KOPT-K1 (cell line): ENCODE results near the gene GPR137C.

Experiments
- H3K27ac ChIP-seq: fragments of 200-600 bp; sonication (generic); 2 replicates; pipeline ENCODE4 v1.5.1; 2016; ENCODE audit warnings: antibody characterized with exemption, mild to moderate bottlenecking, low read depth, low read length; ENCODE audit not compliant: poor library complexity, severe bottlenecking
- H3K36me3 ChIP-seq: fragments of 200-600 bp; sonication (generic); 2 replicates; pipeline ENCODE4 v1.5.1; 2017; ENCODE audit warnings: antibody characterized with exemption, mild to moderate bottlenecking, low read length, moderate library complexity; ENCODE audit not compliant: insufficient read depth
- H3K9me3 ChIP-seq: fragments of 200-600 bp; sonication (generic); 2 replicates; pipeline ENCODE4 v1.5.1; 2017; ENCODE audit warnings: antibody characterized with exemption, low read length, mild to moderate bottlenecking; ENCODE audit not compliant: insufficient read depth, poor library complexity, severe bottlenecking

GPR137C gene, protein sequence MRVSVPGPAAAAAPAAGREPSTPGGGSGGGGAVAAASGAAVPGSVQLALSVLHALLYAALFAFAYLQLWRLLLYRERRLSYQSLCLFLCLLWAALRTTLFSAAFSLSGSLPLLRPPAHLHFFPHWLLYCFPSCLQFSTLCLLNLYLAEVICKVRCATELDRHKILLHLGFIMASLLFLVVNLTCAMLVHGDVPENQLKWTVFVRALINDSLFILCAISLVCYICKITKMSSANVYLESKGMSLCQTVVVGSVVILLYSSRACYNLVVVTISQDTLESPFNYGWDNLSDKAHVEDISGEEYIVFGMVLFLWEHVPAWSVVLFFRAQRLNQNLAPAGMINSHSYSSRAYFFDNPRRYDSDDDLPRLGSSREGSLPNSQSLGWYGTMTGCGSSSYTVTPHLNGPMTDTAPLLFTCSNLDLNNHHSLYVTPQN

DNA sequence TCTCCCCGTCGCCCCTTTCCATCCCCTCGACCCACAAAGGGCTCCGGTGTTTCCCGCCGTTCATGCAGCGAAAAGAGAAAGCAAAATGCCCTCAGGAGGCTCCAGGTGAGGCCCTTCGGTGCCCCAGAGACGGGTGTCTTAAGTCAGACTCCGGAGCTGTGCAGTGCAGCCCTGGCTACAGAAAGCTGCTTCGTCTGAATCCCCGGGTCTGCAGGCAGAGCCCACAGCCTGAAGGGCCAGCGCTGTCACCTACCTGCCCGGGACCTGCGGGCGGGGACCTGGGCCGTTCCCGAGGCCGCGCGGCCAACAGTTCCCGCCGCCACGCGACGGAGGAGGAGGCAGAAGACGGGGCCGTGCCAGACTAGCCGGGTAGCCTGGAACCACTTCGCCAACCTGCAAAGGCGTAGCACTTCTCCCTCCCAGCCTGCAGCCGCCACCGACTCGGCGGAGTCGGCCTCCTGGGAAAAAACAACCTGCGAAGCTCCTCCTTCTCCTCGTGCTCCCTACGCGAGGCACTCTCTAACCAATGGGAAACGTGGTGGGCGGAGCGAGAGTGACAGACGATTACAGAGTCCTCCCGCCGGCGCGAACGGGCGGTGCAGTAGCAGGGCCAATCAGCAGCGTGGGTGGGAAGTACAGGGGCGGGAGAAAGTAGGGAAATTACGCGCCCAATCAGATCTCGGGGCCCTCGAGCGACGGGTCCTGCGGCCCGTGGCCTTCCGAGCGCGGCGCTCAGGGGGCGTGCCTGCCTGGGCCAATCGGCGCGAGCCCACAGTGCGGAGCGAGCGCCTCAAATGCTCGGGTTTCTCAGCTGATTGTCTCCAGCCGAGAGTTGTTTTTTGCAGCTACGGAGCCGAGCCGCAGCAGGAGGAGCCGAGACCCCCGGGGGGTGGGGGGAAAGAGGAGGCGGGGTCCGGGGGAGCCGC is at the start of gene GPR137C, which contains the start of gene TXNDC16:
TSS of gene GPR137C (plus strand) at position 774 of the 926 bp plus-strand sequence. CDS start 312 bp downstream, outside the sequence.
TSS of gene TXNDC16 (minus strand) at position 443 of the 926 bp plus-strand sequence. CDS start 8,948 bp downstream, outside the sequence.
- H3K27ac ChIP-seq, result peak within 1 kb of the TSS; percentile 73

DNA sequence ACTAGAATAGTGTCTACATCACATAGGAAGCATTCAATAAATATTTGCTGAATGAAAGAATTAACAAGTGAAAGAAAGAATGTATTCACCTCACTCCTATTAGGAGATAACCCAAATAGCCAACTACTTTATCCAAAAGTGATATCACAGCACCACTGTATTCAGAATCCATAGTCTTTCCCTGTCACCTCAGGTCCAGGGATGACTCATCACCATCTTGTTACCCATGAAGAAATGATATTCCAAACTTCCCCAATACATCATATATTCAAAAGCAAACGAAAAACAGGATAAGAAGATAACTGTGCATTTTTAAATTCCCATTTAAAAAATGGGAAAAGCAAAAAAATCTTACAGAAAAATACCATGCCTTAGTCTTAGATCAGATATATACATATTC is 39.4 kb upstream of the GPR137C start:
- peaks cover 30% of the 10 kb centered on the region for H3K36me3 ChIP-seq
- H3K9me3 ChIP-seq, result no peaks in the 10 kb centered on the region
- no peak overlapping the region for H3K27ac ChIP-seq

More for the DNA sequence above, at the start of gene GPR137C, which contains the start of gene TXNDC16:
- no peaks in the 10 kb centered on the region for H3K9me3 ChIP-seq
- peaks cover 5% of the 10 kb centered on the region; the same call in 1 of the 2 replicates for H3K36me3 ChIP-seq

DNA sequence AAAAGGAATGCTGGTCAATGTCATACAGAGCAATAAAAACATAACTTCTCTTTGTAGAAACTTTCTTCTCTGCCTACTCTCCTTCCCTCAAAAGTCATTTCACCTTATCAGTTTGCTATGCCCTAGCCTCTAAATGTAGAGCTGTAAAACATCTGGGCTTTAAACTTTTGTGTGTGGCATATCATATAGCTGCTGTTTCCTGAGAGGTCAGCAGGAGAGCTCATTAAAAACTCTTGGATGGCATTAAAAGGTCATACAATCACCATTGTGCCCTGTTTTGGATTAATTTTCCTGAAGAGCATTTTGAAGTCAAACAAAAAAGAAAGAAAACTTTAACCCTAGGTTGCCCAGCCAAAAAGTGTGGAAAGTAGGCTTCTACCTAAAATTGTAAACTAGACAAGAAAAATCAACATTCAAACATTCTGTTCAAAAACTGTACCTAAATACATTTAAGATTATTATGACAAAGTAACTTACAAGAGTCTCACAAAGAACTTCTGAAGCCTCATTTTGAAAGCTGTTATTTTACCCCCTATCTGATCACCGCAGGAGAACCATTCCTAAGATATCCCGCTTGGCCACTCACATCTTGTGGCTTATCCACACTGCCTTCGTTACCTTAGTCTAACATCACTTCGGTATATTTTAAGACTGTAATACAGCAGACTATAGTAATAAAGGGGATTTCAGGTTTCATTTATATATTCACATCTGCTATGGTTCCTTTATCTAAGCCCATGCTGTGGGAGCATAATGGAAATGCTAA is 38.4 kb upstream of the GPR137C start:
- H3K27ac ChIP-seq, result no peak overlapping the region
- no peaks in the 10 kb centered on the region for H3K9me3 ChIP-seq
- peaks cover 33% of the 10 kb centered on the region for H3K36me3 ChIP-seq

DNA sequence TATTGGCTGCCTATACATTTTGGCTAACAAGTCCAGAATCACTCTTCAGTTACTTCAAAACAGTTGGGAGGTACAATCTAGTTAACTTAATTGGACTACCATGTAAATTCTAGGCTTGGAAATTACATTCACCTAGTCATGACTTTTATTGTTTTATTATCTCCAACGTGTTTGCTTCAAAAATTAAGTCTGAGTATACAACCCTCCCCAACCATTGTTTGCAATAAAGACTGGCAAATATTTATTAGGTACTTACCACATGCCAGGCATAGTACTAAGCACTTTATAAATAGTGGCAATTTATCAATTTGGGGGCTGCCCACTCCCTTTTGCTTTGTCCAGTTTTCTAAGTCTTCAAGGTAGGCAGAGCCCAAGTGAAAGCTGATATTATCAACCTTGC is 30.6 kb upstream of the GPR137C start:
- H3K27ac ChIP-seq, result no peak overlapping the region
- no peaks in the 10 kb centered on the region for H3K9me3 ChIP-seq
- H3K36me3 ChIP-seq, result peaks cover 18% of the 10 kb centered on the region; the same call in 1 of the 2 replicates

DNA sequence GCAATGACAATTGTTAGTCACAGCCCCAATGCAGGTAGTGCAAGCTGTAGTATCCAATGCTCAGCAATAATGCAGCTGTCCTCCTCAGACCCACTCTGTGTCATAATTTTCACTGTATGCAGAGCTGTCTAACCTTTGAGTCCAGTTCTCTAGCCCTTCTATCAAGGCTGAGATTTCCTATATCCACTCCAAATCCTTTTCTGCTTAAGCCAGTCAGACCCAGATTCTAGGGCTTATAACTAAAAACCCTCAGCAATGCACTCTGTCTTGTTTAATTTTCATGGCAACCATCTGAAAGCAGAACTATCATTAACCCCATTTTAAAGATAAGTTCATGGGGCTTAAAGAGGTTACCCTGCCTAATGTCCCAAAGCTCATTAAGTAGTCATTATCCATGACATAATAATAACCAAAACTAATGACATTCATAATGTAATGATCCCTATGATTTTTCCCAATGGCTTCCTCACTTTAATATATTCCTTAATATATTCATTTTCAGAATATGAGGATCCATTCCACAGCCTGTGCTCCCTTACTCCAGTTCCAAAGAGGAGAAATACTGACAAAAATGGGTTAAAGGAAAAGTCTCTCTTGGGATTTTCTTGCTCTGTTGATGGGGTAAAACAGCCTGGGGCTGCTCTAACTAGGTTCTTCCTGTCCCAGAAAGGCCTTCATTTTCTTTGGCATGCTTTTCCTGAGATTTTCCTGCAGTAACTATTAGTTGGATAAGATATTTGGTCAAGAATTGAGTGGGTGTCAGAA is 29.9 kb upstream of the GPR137C start:
- Histone ChIP-seq H3K9me3 (no peaks in the 10 kb centered on the region), H3K27ac (no peak overlapping the region), H3K36me3 (peaks cover 18% of the 10 kb centered on the region; the same call in 1 of the 2 replicates)

DNA sequence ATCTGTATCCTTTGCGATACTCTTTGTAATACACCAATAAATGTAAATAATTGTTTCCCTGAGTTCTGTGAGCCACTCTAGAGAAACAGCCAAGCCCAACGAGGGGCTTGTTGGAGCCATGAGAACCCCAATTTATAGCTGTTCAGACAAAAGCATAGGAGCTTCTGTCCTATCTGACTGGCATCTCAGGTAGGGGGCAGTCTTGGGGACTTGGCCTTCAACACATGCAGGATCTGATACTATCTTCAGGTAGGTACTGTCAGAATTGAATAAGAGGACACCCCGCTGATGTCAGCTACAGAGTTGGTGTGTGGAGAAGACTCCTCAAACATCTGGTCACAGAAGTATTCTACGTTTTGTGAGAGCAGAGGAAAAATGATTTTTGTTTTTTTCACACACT is 25.6 kb upstream of the GPR137C start:
- Histone ChIP-seq H3K9me3 (no peaks in the 10 kb centered on the region), H3K36me3 (peaks cover 20% of the 10 kb centered on the region; the same call in 1 of the 2 replicates)

DNA sequence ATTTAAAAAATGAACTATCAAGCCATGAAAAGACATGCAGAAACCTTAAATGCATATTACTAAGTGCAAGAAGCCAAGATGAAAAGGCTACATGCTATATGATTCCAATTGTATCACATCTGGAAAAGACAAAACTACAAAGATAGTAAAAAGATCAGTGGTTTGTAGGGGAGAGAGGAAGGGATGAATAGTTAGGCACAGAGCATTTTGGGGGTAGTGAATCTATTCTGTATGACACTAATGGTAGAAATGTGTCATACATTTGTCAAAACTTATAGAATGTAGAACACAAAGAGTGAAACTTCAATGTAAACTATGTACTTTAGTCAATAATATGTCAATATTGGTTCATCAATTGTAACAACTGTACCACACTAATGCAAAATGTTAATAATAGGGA is 21.2 kb upstream of the GPR137C start:
- H3K27ac ChIP-seq, result no peak overlapping the region
- H3K9me3 ChIP-seq, result no peaks in the 10 kb centered on the region
- peaks cover 56% of the 10 kb centered on the region for H3K36me3 ChIP-seq

More for the DNA sequence above, 25.6 kb upstream of the GPR137C start:
- H3K27ac ChIP-seq, result no peak overlapping the region

DNA sequence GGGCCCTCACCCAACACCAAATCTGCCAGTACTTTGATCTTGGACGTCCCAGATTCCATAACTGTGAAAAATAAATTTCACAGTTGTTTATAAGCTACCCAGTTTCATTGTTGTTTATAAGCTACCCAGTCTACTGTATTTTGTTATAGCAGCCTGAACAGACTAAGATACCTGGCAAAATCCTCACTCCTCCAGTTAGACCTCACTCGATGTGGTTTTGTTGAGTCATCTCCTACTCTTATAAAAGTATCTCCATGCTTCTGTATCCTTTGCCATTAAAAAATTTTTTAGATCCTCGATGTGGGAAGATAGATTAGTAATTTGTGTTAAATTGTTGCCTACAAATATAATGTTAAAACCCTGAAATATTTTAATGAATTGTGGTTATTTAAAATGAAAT is 16.4 kb upstream of the GPR137C start:
- H3K27ac ChIP-seq, result no peak overlapping the region
- no peaks in the 10 kb centered on the region for H3K9me3 ChIP-seq
- H3K36me3 ChIP-seq, result peaks cover 82% of the 10 kb centered on the region

DNA sequence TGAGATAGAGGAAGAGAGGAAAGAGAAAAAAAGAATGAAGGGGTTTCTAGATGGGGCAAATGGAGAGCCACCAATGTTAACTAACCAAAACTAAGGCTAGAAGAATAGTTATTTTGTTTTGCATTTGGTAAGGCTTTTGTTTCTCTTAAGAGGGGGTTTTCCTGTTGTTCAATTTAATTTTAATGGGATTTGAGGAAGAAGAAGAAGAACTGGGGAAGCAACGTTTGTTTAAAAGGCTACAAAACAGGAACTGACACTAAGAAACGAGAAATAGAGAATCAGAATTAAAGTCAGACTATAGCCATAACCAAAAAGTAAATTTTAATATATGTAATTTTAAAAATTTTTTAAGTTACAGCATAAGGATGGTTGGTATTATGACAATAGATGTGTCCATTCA is 14.0 kb upstream of the GPR137C start:
- Histone ChIP-seq H3K9me3 (no peaks in the 10 kb centered on the region), H3K36me3 (peaks cover 80% of the 10 kb centered on the region), H3K27ac (no peak overlapping the region)

DNA sequence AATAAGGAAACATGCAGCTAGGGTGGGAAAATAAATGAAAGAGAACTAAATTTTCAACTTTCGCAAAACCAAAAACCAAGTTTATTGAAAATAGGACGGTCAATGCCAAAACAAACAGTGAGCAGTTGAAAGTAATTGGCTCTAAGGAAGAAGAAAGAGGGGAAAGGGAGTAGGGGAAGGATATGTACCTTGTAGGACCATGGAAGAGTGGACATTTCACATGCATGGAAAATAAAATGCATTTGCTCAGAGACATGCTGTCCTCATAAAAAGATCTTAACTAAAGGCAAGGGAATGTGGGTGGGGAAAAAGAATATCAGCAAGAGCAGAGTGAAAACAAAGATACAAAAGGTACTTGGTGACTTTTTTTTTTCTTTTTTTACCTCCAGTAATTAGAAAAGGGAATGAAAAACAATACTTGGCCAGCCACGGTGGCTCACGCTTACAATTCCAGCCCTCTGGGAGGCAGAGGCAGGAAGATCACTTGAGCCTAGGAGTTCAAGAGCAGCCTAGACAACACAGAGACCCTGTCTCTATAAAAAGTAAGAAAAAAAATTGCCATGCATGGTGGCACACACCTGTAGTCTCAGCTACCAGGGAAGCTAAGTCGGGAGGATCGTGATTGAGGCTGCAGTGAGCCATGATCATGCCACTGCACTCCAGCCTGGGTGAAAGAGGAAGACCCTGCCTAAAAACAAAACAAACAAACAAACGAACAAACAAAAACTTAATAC is 6.9 kb upstream of the GPR137C start:
- Histone ChIP-seq H3K9me3 (no peaks in the 10 kb centered on the region), H3K27ac (no peak overlapping the region), H3K36me3 (peaks cover 19% of the 10 kb centered on the region)

DNA sequence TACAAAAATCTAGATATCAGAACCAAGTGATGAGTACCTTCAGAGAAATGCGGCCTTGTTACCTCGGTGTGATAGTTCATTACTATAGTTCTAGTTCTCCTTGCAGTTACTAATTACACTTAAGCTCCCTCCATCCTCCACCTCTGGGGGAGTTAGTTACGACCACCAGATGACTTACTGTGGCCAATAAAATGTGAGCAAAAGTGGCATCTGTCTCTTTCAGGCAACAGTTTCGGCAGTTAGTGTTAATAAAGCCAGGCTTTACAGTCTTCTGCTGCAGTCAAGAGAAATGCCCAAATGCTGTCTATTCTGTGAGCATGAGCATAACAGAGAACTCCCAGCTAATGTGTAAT is 6.3 kb upstream of the GPR137C start:
- Histone ChIP-seq H3K27ac (no peak overlapping the region), H3K36me3 (peaks cover 16% of the 10 kb centered on the region), H3K9me3 (no peaks in the 10 kb centered on the region)

DNA sequence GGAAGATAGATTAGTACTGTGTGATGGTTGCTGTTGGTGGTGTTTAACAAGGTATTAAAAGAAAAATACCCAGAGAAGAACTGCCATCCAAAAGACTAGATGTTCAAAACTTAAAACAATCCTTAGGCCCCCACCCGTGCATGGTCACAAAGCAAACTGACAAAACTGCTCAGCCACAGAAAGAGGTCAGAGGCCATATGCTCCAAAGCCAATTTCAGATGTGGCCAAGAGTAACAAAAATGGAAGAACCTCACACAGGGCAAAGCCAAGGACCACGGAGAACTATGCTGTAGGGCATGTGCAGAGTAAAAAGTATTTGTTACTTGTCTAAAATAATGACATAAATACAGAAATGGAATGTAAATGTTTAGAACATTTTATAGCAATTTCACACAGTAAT is 5.6 kb upstream of the GPR137C start:
- H3K36me3 ChIP-seq, result peaks cover 16% of the 10 kb centered on the region
- no peaks in the 10 kb centered on the region for H3K9me3 ChIP-seq
- H3K27ac ChIP-seq, result no peak overlapping the region

DNA sequence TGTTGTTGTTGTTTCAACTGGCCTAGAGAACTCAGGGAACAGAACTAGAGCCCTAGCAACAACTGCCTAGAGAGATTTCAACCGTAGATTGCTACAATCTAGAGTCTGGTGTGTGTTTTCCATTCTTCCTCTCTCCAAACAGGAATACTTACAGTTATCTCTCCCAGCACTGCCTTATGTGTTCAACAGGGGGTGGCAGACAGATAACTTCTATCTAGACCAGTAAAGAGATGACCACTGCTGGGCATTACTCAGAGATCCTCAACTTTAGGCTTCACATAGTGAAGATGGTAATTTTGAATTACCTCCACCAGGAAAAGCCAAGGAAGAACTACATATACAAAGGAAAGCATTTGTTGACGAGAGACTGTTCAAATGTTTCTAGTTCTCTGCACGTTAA is 5.1 kb upstream of the GPR137C start:
- no peaks in the 10 kb centered on the region for H3K9me3 ChIP-seq
- no peak overlapping the region for H3K27ac ChIP-seq
- H3K36me3 ChIP-seq, result peaks cover 12% of the 10 kb centered on the region
